GM19463 (cell line): ENCODE measurements around the gene NTRK1.
A peak's percentile ranks its signal among the peaks of the same experiment; 100 is the strongest.

Experiments
- ATAC-seq: cut with Tn5 transposase; IDR thresholded peaks from one replicate; pipeline ENCODE4 v1.9.1; 2021; ENCODE audit warnings: mild to moderate bottlenecking, moderate library complexity; ENCODE audit not compliant: unreplicated experiment

Gene NTRK1

DNA sequence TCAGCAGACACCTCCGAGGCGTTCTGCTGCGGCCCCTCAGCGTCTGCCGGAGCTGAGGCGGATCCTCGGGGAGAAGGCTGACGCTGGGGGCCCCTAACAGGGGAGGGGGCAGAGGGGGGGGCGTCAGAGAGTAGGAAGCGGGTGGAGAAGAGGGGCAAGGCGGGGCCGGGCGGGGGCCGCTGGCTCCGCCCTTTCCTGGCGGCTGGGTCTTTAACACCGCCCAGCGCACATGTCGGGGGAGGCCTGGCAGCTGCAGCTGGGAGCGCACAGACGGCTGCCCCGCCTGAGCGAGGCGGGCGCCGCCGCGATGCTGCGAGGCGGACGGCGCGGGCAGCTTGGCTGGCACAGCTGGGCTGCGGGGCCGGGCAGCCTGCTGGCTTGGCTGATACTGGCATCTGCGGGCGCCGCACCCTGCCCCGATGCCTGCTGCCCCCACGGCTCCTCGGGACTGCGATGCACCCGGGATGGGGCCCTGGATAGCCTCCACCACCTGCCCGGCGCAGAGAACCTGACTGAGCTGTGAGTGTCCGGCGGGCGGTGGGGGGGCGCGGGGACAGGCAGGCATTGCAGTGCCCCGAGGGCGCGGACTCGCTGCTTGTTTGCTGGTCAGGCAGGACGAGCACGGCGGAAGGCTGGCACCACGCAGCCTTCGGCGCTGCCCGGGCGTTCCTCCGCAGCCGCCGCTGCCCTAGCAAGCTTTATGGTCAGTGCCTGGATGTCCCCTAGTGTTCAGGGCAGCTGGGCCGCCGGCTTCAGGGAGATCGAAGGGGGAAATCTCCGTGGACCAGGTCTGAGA is at the start of gene NTRK1:
Gene NTRK1 (plus strand): TSS at position 238 of the 796 bp plus-strand sequence. CDS start 70 bp downstream, at position 308.
- peak; percentile 52 for ATAC-seq

DNA sequence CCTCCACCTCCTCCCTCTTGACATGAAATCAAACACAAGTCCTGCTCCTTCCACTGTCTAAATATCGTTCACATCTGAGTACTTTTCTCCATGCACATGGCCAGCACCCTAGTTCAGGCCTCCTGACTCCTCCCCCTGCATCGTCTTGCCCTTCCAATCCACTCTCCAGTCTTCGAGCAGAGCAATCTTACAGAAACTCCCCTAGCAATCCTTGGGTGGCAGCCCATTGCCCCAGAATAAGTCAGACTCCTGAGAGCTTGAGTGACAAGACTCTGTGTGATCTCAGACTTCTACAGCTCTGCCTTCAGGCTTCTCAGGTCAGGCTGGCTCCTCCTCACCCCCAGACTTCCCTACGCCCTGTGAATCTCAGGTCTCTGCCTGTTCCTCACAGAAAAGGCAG is 49.5 kb upstream of the NTRK1 start:
- no peak for ATAC-seq

DNA sequence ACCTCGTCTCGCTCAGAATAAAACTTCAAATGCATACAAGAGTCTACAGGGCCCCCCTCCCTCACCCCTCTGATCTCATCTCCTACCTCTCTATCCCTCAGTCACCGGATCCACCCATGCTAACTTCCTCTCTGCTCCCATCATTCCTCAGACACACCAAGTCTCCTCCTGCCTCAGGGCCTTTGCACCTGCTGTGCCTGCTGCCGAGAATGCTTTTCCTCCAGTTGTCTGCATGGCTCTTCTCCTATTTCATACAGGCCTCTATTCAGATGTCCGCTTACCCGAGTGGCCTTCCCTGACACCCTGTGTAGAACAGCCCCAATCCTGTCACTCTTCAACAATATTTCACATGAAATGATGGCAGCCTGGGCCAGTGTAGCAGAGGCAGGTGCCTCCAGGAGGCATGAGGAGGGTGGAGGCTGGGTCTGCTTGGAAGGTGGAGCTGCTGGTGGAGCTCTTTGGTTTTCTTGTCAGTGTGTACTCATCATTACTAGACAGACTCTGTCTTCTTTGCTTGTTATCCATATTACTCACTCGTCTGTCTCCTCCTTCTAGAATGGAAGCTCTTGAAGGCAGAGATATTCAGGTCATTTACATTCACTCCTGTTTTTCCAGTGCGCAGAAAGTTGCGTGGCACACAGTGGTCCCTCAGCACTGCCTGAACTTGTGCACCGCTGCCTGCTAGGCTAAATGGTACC is 48.2 kb upstream of the NTRK1 start:
- ATAC-seq: no peak

DNA sequence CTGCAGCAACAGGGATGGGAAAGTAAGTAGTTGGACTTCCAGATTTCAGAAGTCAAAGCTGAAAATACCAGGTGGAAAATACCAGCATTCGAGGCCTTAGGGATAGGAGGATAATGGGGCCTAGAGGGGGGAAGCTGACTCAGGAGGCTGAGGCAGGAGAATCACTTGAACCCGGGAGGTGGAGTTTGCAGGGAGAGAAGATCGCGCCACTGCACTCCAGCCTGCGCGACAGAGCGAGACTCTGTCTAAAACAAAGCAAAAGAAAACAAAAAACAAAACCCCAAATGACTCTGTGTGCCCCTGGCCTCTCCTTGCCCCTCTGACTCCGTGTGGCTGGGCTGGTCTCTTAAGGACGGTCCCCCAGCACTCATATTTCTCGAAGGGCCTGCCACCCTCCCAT is 47.4 kb upstream of the NTRK1 start:
- ATAC-seq: no peak

DNA sequence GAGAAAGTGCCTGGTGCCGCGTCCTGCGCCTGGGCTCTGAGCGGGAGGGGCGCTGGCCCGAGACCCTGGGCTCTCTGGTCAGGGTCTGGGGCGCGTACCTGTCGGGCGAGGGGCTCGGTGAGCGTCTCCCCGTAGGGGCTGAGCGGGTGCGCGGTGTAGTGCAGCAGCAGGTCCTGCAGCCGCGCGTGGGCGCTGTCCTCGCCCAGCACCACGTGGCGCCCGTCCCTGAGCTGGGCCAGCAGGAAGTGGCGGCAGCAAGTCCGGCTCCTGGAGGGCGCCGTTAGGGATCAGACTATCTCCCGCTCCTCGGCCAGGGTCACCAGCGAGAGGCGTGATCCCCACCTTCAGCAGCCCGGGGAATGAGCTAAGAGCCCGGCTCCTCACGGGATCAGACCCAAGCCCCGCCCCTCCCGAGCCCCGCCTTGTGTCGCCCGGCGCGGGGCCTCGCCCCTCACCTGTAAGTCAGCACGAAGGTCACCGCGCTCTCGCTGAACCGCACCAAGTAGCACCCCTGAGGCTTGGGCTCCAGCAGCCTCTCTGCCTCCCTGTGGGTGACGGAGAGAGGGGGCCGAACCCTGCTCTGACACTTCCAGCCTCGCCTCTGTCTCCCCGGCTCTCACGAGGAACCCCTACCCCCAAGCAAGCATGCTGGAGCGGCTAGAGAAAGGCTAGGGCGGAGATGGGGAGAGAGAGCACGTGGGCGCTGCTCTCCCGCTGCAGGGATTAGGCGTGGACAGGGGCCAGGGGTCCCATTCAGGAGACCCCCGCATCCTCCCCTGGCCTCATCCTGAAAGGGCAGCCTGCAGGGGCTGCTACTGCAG is 46.7 kb upstream of the NTRK1 start:
- ATAC-seq: peak; percentile 58

DNA sequence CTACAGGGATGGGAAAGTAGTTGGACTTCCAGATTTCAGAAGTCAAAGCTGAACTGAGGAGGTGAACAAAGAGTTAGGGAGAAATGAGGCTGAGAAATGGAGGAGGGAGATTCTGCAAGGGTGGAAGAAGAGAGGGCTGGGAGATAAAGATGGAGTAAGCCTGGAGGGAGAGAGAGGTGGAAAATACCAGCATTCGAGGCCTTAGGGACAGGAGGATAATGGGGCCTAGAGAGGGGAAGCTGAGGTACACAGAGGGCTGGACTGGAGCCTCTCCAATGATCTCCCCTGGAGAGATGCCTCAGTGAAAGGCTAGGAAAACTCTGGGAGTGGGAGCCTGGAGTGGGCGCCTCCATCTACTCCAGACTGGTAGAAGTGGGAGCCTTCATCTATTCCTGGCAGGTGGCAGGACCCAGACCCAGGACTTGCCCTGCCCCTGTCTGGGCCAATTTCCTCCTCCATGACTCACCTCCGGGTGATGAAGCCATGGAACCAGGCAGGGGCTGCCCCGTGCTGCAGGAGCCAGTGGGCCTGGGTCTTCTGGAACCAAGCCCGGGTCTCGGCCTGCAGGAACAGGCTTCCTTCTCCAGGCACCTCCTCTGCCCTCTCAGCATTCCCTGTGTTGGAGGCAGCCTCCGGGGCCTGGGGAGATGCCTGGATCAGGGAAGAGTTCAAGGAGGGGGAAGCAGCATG is 45.9 kb upstream of the NTRK1 start:
- no peak for ATAC-seq

DNA sequence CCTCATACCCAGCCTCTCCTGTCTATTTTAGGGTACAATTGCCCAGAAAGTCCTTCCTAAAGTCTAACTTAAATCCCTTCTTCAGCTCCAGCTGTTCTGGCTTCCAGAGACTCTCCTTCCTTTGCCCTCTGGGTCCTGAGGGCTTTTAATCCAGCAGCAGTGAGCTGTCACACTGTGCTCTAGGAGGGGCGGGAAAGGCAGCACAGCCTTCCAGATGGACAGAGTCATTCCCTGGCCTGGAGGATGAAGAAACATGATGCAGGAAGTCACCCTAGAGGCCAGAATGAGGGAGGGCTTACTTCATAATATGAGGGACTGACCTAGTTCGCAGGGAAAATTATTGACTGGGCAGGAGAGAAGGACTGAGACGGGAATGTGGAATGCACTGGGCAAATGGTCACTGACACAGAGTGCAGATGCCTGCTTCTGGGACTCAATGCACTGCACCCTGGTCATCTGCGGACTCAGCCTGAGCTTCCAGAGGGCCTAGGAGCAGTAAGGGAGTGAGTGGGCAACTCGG is 45.3 kb upstream of the NTRK1 start:
- no peak for ATAC-seq

DNA sequence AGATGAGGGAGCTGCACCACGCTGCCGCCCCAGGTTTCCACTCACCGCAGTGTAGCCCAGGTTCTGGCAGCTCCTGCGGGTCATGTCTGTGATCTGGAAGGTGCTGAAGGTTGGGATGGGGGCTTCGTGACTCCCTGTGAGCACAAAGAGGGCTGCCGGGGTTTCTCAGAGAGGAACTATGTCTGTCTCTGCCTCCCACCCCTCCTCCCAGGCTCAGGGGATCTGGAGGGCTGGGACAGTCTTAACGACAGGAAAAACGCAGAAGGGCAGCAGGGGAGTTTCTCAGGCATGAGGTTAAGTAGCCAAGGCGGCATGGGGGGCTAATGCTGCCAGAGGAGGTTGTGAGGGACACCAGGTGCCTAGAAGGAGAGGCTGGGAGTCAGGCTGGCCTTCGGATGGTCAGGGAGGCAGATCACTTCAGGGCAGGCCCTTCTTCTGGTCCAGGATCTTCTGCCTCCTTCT is 44.7 kb upstream of the NTRK1 start:
- ATAC-seq: no peak

DNA sequence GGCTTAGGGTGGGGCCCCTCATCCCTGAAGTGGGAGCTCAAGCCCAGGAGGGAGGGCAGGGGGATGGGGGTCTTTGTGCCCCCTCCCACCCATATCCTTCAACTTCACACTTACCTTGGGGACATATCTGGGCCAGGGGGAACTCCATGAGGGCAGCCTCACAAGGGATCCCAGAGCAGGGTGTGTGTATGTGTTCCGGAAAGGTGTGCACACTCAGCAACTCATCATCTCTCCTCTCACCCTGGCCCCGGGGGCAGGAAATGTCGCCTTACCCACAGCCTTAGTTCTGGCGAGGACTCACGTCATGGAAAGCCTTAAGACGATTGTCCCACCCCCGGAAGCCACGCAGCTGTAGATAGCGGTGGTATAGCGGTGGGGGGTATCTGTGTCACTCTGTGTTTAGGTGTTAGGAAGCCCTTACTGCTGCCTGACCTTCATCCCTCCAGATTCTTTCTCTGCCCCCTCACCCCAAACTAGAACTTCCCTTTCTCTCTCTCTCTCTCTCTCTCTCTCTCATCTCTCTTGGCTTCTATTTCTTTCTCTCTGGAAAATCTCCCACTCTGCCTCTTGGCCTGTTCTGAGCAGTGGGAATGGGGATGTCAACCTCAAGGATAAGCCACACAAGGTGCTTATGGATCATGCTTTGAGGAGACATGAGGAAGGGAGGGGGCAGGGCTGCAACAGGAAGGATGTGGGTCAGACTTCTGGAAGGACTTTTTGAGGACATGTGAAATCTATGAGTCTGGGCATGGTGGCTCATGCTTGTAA is 43.9 kb upstream of the NTRK1 start, which contains the start of gene SH2D2A:
Gene SH2D2A (minus strand): TSS at position 288 of the 768 bp plus-strand sequence. CDS start 140 bp downstream, at position 148.
- peak; percentile 80 for ATAC-seq

DNA sequence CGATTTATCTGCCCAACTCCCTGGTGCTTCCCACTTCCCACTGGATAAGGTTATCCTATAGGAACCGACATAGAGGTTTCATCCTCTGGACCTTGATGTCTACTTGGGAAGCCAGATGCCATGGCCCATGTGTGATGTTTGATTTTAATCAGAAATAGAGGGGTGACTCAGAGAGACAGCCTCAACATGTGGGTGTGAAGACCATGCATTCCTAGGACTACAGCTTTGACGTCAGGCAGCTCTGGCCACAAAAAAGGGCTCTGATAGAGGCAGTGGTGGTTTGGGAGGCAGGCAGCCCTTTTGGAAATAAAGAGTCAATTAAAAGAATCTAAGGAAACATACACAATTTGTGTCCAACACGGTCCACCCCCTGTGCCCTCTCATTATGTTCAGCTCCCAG is 38.9 kb upstream of the NTRK1 start:
- no peak for ATAC-seq

DNA sequence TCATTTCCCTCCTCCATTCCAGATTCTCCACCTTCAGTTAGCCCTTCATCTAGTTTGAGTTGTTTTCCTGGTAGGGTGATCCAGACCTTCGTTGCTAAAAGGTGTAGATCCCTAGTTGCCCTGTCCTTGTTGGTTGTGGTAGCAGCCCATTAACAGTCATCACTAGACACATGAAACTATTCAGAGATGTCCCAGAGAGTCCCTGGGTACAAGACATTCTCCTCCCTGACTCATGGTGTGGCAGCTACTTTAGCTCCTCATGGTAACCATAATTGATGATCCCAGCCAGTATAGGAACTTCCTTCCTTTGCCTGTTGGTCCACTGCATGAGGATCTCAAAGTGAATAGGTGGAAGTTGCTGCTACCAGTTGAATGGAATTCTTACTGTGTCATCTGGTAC is 38.0 kb upstream of the NTRK1 start:
- no peak for ATAC-seq

DNA sequence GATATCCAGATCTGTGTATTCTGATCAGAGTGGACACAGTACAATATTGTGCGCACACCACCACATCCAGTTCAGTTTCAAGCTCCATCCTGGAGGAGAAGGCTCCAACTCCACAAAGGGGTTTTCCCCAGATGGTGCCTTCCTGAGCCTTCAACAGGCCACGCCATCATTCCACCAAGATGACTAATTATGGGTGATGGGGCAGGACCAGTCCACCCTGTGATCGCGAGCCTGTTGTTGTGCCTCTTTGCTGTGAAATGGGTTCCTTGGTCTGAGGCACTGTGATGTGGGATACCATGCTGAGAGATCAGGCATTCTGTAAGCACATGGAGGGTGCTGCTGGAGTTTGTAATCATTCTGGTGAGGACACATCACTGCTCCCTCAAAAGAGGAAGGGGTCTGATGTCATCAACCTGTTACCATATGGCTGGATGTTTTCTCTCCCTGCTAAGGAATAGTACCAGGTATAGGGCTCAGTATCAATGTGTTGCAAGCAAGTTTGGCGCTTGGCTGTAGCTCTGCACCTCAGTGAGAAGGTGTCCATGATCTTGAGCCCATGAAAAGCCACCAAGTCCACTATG is 37.4 kb upstream of the NTRK1 start:
- no peak for ATAC-seq

DNA sequence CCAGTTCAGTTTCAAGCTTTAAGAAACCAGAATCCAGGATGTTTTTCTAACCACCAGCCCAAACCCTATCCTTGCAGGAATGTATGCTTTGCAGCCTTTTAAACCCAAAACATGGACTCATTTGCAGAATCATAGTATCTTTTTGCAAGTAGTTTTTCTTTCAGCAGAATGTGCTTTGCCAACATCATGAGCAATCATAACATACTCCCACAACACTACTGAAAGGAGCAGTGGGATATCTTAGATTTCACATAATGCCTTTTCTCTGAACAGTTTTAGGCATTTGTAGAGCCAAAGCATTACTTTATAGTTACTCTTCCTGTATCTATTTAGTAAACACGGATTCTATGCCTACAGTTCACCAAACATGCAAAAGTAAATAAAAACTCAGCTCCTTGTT is 34.0 kb upstream of the NTRK1 start:
- no peak for ATAC-seq

DNA sequence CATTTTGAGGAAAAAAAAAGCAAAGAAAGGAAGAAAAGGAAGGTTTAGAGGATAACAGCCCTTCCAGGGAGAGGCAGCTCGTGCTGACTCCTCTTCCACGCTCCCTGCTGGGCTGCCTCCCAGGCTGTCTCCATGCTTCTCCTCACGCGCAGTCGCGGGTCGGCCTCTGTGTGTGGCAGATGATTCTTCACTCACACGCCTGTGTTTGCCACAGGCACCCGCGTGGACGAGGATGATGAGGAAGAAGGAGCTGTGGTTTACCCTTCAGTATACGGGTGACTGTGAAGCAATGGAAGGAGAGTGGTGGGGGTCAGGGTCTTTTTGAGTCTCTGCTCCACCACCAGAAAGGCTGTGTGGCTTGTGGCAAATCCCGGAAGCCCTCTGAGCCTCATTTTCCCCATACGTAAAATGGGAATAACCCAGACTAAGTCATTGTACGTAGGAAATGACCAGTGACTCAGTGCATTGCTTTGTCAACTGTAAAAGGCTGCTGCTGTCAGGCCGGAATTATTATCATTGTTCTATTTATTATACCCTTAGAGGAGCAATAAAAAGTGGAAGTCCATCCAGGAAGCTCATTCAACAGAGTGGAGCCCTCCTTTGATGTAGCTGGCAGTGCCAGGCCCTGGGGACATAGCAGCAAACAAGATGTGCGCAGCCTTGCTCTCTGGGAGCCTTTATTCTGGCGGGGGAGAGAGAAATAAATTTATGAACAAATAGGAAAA is 32.1 kb upstream of the NTRK1 start:
- no peak for ATAC-seq

DNA sequence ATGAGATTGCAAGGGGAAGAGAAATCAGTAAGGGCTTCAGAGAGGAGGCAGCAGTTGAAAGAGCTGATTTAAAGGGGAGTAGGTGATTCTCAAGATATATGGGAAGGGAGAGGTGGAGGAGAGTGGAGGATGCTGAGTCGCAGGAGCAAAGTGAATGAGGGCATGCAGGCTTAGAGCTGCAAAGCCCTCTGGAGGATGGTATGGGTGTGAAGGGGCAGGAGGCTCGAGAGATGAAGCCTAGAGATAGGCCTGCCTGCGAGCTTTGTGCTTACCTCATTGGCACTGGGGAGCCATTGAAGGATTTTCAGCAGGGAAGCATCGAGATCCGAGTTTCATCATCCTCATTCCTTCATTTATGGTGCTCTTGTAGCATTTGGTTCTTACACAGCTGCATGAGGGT is 28.2 kb upstream of the NTRK1 start:
- ATAC-seq: no peak

DNA sequence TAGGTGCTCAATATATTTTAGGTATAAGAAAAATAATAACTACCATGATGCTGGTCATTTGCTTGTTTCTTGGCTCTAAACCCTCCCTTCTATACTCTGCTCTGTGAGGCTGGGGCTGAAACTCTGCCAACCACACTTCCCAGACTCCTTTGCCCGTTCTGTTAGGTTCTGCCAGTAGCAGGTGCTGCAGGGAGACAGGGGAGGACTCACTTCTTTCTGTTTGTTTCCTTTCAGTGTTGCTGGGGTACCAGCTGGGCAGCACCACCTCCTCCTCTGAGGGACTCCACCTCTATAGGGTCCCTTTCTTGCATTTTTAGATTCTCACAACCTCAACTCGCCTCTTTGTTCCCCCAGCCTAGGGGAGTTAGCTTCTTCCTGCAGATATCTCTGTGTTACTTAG is 27.1 kb upstream of the NTRK1 start:
- ATAC-seq: no peak

DNA sequence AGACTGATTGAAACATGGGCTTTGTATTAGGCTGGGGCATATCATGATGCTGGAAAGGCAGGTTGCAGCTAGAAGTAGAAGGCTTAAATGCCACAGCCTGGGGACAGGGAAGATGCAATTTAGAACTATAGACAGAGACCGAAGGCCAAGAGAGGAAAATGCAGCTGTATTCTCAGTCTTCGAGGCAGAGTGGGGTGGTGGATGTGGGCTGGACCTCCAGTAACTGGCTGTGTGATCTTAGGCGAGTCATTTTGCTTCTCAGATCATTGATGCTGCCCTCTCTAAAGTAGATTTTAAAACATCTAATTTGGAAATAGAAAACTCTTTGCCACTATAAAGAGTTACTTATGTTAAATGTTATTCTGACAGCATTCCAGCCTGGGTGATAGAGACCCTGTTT is 26.3 kb upstream of the NTRK1 start:
- ATAC-seq: no peak

DNA sequence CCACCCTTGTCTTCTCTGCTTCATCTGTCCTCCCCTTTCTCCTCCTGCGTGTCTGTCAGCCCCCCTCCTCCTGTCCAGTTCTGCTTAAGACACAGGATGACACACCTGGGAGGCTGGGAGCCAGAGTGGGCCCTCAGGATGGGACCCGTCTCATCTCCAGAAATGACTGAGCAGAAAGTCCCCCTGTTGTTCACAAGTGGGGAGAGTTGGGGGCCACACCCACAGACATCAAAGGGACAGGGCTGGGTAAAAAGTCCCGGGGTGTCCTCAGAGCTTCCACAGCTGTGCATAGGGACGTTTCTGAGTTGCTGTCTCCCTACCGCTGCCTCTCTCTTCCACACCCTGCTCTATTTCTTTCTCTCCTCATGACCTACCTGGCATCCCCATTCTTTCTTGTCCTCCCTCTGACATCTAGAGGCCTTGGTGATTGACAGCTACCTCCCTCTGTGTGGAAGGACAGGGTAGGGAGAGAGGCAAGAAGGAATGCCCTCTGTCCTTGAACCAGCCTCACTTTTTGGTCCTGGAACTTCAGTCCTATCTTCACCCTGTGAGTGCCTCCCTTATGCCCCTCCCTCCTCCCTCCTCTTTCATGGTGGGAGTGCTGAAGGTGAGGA is 24.5 kb upstream of the NTRK1 start:
- peak; percentile 79 for ATAC-seq
